Measurements from ENCODE around the gene CBY3. TPM values are rescaled to one million over a fixed set of nuclear protein-coding genes. Genes with fewer than 3 reads are reported as not detected.
"Not testable (repeated sequence)": the region's sequence is repeated elsewhere in the genome, so short reads cannot be mapped to it uniquely, and the experiment has no call there.

Gene CBY3
- polyA plus RNA-seq, 1 of the 3 experiments (the other 2 are of a cell fraction) = not detected

DNA sequence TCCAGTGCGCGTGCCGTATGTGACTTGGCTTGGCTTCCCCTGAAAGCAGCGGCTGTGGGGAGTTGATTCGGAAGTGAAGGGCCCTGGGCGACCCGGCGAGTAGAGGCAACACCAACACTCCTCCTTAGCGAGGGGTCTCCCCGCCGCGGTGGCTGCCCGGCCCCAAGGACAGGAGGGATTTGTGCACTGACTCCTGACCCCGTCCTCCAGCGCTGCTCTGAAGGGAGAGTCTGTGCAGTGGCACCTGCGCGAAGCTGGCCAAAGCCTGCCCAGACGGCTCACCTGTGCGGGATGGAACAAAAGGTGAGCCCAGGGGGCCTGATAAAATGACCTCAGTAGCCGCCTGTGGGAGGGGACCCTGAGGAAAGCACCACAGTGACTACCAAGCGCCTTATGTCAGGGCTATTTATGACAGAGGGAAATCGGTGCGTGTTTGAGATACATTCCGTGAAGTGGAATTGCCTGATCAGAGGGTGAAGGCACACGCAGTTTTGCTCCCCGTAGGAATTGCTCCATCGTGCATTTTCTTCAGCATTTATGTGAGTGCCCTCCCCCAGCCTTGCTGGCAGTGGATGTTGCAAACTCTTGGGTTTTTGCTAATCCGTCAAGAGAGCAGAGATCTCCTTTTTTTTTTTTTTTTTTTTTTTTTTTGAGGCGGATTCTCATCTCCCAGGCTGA lies 22.5 kb downstream of the CBY3 start:
- 22% methylated on average over 10 of the region's 29 CpGs for WGBS (ENCODE audit: low lambda C conversion rate)
- CTCF ChIA-PET, POLR2A ChIA-PET: not testable (repeated sequence)

DNA sequence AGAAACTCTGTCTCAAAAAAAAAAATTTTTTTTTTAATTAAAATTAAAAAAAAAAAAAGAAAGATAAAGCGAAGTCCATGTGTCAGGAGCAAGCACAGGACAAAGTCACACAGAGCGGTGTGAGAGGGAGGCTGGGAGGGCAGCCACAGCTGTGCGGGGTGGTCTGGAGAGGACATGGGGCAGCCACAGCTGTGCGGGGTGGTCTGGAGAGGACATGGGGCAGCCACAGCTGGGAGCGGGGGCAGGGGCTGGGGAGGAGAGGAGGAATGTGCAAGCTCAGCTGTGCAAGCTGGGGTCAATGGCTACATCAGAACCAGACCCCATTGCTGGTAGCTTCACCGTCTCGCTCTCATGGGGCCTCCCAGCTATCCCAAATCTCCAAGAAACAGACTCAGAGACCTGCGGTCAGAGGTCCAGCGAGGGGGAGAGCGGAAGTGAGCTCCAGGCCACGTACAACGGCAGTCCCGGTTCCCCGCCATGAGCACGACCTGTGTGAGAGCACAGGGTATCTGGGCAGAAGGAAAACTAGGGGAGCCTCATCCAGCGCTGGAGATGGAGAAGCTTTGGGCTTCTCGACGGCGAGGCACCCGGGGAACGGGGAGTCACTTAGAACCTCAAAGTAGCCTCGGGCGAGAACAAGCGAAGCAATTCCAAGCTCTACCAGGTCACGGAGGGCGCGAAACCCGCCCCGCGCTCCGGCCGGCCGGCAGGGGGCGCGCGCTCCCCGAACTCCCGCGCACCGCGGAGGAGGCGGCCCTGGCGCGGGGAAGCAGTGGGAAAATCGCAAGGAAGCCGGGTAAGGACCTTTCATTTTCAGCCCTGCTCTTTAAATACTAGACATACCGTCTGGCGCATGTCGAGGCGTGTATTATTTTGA lies 23.3 kb downstream of the CBY3 start:
- H4K20me1 ChIP-seq (ENCODE audit: insufficient read depth); H3K36me3 ChIP-seq (replicated peaks in 1 of 2; ENCODE audit: control insufficient read depth in 1 of 2, insufficient read depth in 2 of 2, low read length in 1 of 2); POLR2A ChIA-PET; H3F3A ChIP-seq (replicated peaks; ENCODE audit: insufficient read depth); H3K4me2 ChIP-seq; DNase-seq; H3K4me1 ChIP-seq (ENCODE audit: control insufficient read depth in 1 of 2, insufficient read depth in 2 of 2, low read depth in 1 of 2, low read length in 1 of 2); H2AFZ ChIP-seq (ENCODE audit: low read depth); H3K9ac ChIP-seq; H3K4me3 ChIP-seq (ENCODE audit: low read depth in 2 of 2, low read length in 1 of 2); H3K79me2 ChIP-seq (ENCODE audit: insufficient read depth); H3K9me3 ChIP-seq; CTCF ChIA-PET; H3K27ac ChIP-seq (ENCODE audit: low read depth in 2 of 2, low read length in 1 of 2); H3K9me2 ChIP-seq; H3K27me3 ChIP-seq (ENCODE audit: insufficient read depth): not testable (repeated sequence)
- WGBS (ENCODE audit: low lambda C conversion rate) = 98% methylated on average over 3 of the region's 50 CpGs

More for the DNA sequence above, 22.5 kb downstream of the CBY3 start:
- Histone ChIP-seq H2AFZ (ENCODE audit: low read depth) (peak overlapping the region; percentile 97), H3K27ac (ENCODE audit: low read depth in 2 of 2, low read length in 1 of 2) (peak overlapping the region in 1 of 2 experiments; percentile 20; a peak in 1 of 4 replicates), H3K4me2 (peak overlapping the region; percentile 87), H3K9ac (peak overlapping the region; percentile 33; the same call in 1 of the 2 replicates), H3K4me3 (ENCODE audit: low read depth in 2 of 2, low read length in 1 of 2) (peak overlapping the region; percentile 51 to 72)
- not testable (repeated sequence) for H3K79me2 ChIP-seq (ENCODE audit: insufficient read depth); H3K27me3 ChIP-seq (ENCODE audit: insufficient read depth); H4K20me1 ChIP-seq (ENCODE audit: insufficient read depth); H3K36me3 ChIP-seq (replicated peaks in 1 of 2; ENCODE audit: control insufficient read depth in 1 of 2, insufficient read depth in 2 of 2, low read length in 1 of 2); H3F3A ChIP-seq (replicated peaks; ENCODE audit: insufficient read depth); H3K9me3 ChIP-seq; H3K4me1 ChIP-seq (ENCODE audit: control insufficient read depth in 1 of 2, insufficient read depth in 2 of 2, low read depth in 1 of 2, low read length in 1 of 2); H3K9me2 ChIP-seq
- DNase-seq = peak; percentile 42

DNA sequence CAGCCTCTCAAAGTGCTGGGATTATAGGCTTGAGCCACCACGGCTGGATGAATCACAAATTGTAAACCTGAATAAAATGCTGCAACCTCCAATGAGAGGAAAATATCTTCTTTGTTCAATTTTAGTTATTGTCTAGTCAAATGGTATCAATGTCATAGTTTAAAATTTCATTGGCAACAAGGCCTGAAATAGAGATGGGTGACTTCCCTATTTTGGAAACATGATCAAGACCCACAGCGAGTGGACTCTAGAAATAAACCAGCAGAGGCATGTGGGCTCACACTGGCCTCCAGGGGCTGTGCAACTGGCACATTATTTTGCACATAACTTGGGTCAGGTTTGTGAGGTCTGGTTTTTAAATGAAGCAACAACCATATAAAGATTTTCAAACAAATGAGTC lies 27.7 kb downstream of the CBY3 start:
- H3K4me1 ChIP-seq (ENCODE audit: control insufficient read depth in 1 of 2, insufficient read depth in 2 of 2, low read depth in 1 of 2, low read length in 1 of 2); POLR2A ChIA-PET; H3K9me2 ChIP-seq; H3K27me3 ChIP-seq (ENCODE audit: insufficient read depth); H3K4me3 ChIP-seq (ENCODE audit: low read depth in 2 of 2, low read length in 1 of 2); H3K9me3 ChIP-seq; H2AFZ ChIP-seq (ENCODE audit: low read depth); H3K79me2 ChIP-seq (ENCODE audit: insufficient read depth); DNase-seq; H3F3A ChIP-seq (replicated peaks; ENCODE audit: insufficient read depth); H4K20me1 ChIP-seq (ENCODE audit: insufficient read depth); H3K36me3 ChIP-seq (replicated peaks in 1 of 2; ENCODE audit: control insufficient read depth in 1 of 2, insufficient read depth in 2 of 2, low read length in 1 of 2); H3K9ac ChIP-seq; CTCF ChIA-PET; H3K4me2 ChIP-seq; H3K27ac ChIP-seq (ENCODE audit: low read depth in 2 of 2, low read length in 1 of 2): not testable (repeated sequence)
- 65% methylated on average over 2 of the region's 2 CpGs for WGBS (ENCODE audit: low lambda C conversion rate)

DNA sequence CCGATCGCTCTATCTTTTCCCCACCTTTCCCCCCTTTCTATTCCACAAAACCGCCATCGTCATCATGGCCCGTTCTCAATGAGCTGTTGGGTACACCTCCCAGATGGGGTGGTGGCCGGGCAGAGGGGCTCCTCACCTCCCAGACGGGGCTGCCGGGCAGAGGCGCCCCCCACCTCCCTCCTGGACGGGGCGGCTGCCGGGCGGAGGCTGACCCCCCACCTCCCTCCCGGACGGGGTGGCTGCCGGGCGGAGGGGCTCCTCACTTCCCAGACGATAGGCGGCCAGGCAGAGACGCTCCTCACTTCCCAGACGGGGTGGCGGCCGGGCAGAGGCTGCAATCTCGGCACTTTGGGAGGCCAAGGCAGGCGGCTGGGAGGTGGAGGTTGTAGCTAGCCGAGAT lies 30.6 kb downstream of the CBY3 start:
- DNase-seq, POLR2A ChIA-PET: not testable (repeated sequence)
- WGBS (ENCODE audit: low lambda C conversion rate) = 80% methylated on average over 11 of the region's 26 CpGs

DNA sequence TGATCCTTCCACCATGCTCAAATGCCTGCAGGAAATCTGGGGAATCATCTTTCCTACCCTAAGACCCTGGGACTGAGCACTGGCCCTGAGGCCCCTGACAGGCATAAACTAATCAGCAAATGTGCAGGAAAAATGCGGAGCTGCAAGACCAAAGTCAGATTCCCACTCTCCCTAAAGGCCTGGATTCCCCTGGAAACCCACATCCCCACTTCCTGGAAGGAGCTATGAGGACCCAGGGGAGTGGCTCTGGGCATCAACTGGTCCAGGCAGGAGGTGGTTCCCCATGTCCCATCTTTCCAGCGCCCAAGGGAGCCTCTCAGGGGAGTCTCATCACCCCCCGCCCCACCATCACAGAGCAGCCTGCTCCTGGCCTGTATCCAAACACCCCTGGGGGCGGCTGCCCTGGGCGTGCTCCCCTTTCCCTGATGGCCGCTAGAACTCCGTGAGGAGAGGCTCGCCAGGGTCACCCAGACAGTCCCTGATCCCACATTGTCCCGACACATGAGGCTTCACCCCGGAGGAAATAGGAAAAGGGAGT lies 31.6 kb downstream of the CBY3 start:
- H2AFZ ChIP-seq (ENCODE audit: low read depth); H4K20me1 ChIP-seq (ENCODE audit: insufficient read depth); H3F3A ChIP-seq (replicated peaks; ENCODE audit: insufficient read depth); H3K27ac ChIP-seq (ENCODE audit: low read depth in 2 of 2, low read length in 1 of 2); H3K9ac ChIP-seq; POLR2A ChIA-PET; H3K4me2 ChIP-seq; H3K27me3 ChIP-seq (ENCODE audit: insufficient read depth); H3K4me3 ChIP-seq (ENCODE audit: low read depth in 2 of 2, low read length in 1 of 2); DNase-seq; H3K9me2 ChIP-seq; H3K79me2 ChIP-seq (ENCODE audit: insufficient read depth); H3K4me1 ChIP-seq (ENCODE audit: control insufficient read depth in 1 of 2, insufficient read depth in 2 of 2, low read depth in 1 of 2, low read length in 1 of 2); H3K9me3 ChIP-seq; H3K36me3 ChIP-seq (replicated peaks in 1 of 2; ENCODE audit: control insufficient read depth in 1 of 2, insufficient read depth in 2 of 2, low read length in 1 of 2): not testable (repeated sequence)
- CTCF ChIA-PET = interaction anchor here (0.9 kb wide), 1 partner anchor 27 kb away, joined by 3 read pairs; no protein-coding TSS in a partner anchor
- WGBS (ENCODE audit: low lambda C conversion rate) = 73% methylated on average over 5 of the region's 10 CpGs

More for the DNA sequence above, 30.6 kb downstream of the CBY3 start:
- H3K9ac ChIP-seq; H3K27me3 ChIP-seq (ENCODE audit: insufficient read depth); H3F3A ChIP-seq (replicated peaks; ENCODE audit: insufficient read depth); H3K9me3 ChIP-seq; H3K9me2 ChIP-seq; H3K36me3 ChIP-seq (replicated peaks in 1 of 2; ENCODE audit: control insufficient read depth in 1 of 2, insufficient read depth in 2 of 2, low read length in 1 of 2); H3K79me2 ChIP-seq (ENCODE audit: insufficient read depth); H3K4me3 ChIP-seq (ENCODE audit: low read depth in 2 of 2, low read length in 1 of 2); H4K20me1 ChIP-seq (ENCODE audit: insufficient read depth); CTCF ChIA-PET; H3K4me2 ChIP-seq; H2AFZ ChIP-seq (ENCODE audit: low read depth); H3K27ac ChIP-seq (ENCODE audit: low read depth in 2 of 2, low read length in 1 of 2); H3K4me1 ChIP-seq (ENCODE audit: control insufficient read depth in 1 of 2, insufficient read depth in 2 of 2, low read depth in 1 of 2, low read length in 1 of 2): not testable (repeated sequence)
